B cell (primary cell): ENCODE data around the gene NUDT21. TPM values are rescaled to one million over a fixed set of nuclear protein-coding genes. Genes with fewer than 3 reads are reported as not detected.

Source experiments
- ATAC-seq: fragments of 200-7000 bp; cut with Tn5 transposase; one replicate; pipeline ENCODE4 v1.10.0; 2021; ENCODE audit warnings: low read depth, mild to moderate bottlenecking, moderate number of reproducible peaks, moderate library complexity
- CTCF ChIA-PET: fragments of 350-600 bp; sonication (Branson Sonifier 250); formaldehyde crosslinking; loops from one replicate; lab custom pipeline; 2021; ENCODE audit warnings: antibody characterized with exemption, inconsistent platforms; lab: Charles Lee
- POLR2A ChIA-PET: fragments of 350-600 bp; sonication (Branson Sonifier 250); formaldehyde crosslinking; loops from one replicate; lab custom pipeline; 2021; ENCODE audit warnings: antibody characterized with exemption; lab: Charles Lee
- DNase-seq: peaks from one replicate; pipeline ENCODE4 v3.0.0; 2013
- H2AFZ ChIP-seq: 2 replicates; pipeline ENCODE4 v1.6.1; 2012; ENCODE audit warnings: mild to moderate bottlenecking, low read depth, low read length; ENCODE audit not compliant: insufficient read depth, poor library complexity, severe bottlenecking
- H3K27ac ChIP-seq, 2 donors: 1 replicate in 1 of 2; 2 replicates in 1 of 2; pipeline ENCODE4 v1.5.1; 2012 to 2013; ENCODE audit warnings: low read length in 2 of 2, mild to moderate bottlenecking in 2 of 2, moderate library complexity in 1 of 2
- H3K27me3 ChIP-seq, 4 experiments: fragments of 200-600 bp in 1 of 4; sonication (generic) in 1 of 4; replicated peaks in 1 of 4; 1 replicate in 2 of 4; 2 replicates in 2 of 4; pipeline versions ENCODE4 v1.6.1 to v1.7.0; 2013 to 2016; ENCODE audit warnings: low read length in 3 of 4, mild to moderate bottlenecking in 2 of 4, mixed read lengths in 1 of 4, moderate library complexity in 1 of 4; ENCODE audit not compliant: insufficient read depth in 4 of 4, control insufficient read depth in 3 of 4; ENCODE audit errors: control extremely low read depth in 1 of 4
- H3K36me3 ChIP-seq, 2 experiments: replicated peaks in 1 of 2; 1 replicate in 1 of 2; 2 replicates in 1 of 2; pipeline versions ENCODE4 v1.6.1 to v1.7.1; 2013; ENCODE audit warnings: low read length in 1 of 2; ENCODE audit not compliant: insufficient read depth in 2 of 2, control insufficient read depth in 1 of 2; ENCODE audit errors: control extremely low read depth in 1 of 2, extremely low read depth in 1 of 2
- H3K4me1 ChIP-seq, 2 donors: fragments of 200-600 bp in 1 of 2; sonication (generic) in 1 of 2; 1 replicate in 1 of 2; 2 replicates in 1 of 2; pipeline versions ENCODE4 v1.5.1 to v1.6.1; 2013 to 2017; ENCODE audit warnings: low read length in 2 of 2; ENCODE audit not compliant: control insufficient read depth in 2 of 2, insufficient read depth in 2 of 2
- H3K4me2 ChIP-seq: replicated peaks from 2 replicates; pipeline ENCODE3; 2012; ENCODE audit warnings: mild to moderate bottlenecking, low read depth, low read length; ENCODE audit not compliant: poor library complexity, severe bottlenecking
- H3K4me3 ChIP-seq, 5 experiments: fragments of 200-600 bp in 1 of 5; sonication (generic) in 1 of 5; 1 replicate in 3 of 5; 2 replicates in 2 of 5; pipeline versions ENCODE4 v1.5.1 to v1.7.0; 2011 to 2016; ENCODE audit warnings: low read length in 4 of 5, mild to moderate bottlenecking in 4 of 5, low read depth in 2 of 5, control low read depth in 1 of 5, moderate library complexity in 1 of 5; ENCODE audit not compliant: insufficient read depth in 1 of 5; ENCODE audit errors: control extremely low read depth in 1 of 5, extremely low read depth in 1 of 5
- H3K79me2 ChIP-seq: fragments of 200-600 bp; sonication (generic); one replicate; pipeline ENCODE4 v1.6.0; 2016; ENCODE audit warnings: low read length; ENCODE audit not compliant: control insufficient read depth, insufficient read depth
- H3K9ac ChIP-seq: fragments of 200-600 bp; sonication (generic); 2 replicates; pipeline ENCODE4 v1.6.1; 2017; ENCODE audit warnings: mild to moderate bottlenecking, low read length, moderate library complexity
- H3K9me3 ChIP-seq, 3 donors: one replicate each; pipeline versions ENCODE4 v1.6.1 to v1.7.1; 2013; ENCODE audit warnings: low read length in 2 of 3; ENCODE audit not compliant: control insufficient read depth in 2 of 3, insufficient read depth in 1 of 3; ENCODE audit errors: control extremely low read depth in 1 of 3
- H4K20me1 ChIP-seq: 2 replicates; pipeline ENCODE4 v1.6.0; 2012; ENCODE audit warnings: mild to moderate bottlenecking, low read length; ENCODE audit not compliant: insufficient read depth, control insufficient read depth, poor library complexity, severe bottlenecking
- H3K27ac Mint-ChIP-seq: one replicate; pipeline ENCODE4 v1.8.0; 2021; ENCODE audit warnings: mixed read lengths
- H3K27me3 Mint-ChIP-seq: one replicate; pipeline ENCODE4 v1.8.0; 2021; ENCODE audit warnings: mixed read lengths
- H3K4me1 Mint-ChIP-seq: one replicate; pipeline ENCODE4 v1.8.0; 2021; ENCODE audit warnings: mixed read lengths
- H3K4me3 Mint-ChIP-seq: one replicate; pipeline ENCODE4 v1.8.0; 2021; ENCODE audit warnings: mixed read lengths
- H3K9me3 Mint-ChIP-seq: one replicate; pipeline ENCODE4 v1.8.0; 2022; ENCODE audit warnings: mixed read lengths; ENCODE audit not compliant: insufficient read depth
- EZH2 ChIP-seq: IDR thresholded peaks from 2 replicates; pipeline ENCODE4 v1.6.1; 2012; ENCODE audit warnings: borderline replicate concordance, low read depth, mild to moderate bottlenecking, moderate library complexity, low read length; ENCODE audit not compliant: insufficient read depth, poor library complexity, severe bottlenecking
- WGBS: methylation state at CpG from one replicate; pipeline ENCODE4 v1.1.5; 2013; ENCODE audit warnings: missing lambda C conversion rate; ENCODE audit not compliant: insufficient coverage; 5-methylcytosine and 5-hydroxymethylcytosine counted together
- intact Hi-C: fragments of 100-400 bp; cut with micrococcal nuclease; formaldehyde crosslinking; loops from one replicate; pipeline ENCODE4 v1.10.0; 2022
- polyA plus RNA-seq: library from polyadenylated mRNA; depleted of rRNA; stranded (reverse); fragments of >200 nt; gene quantifications from 2 replicates; pipeline ENCODE4 v1.2.3, GENCODE V29; 2012
- total RNA-seq, 2 donors: library from RNA; stranded (reverse); fragments of 120-200 nt in 1 of 2; gene quantifications; 1 replicate in 1 of 2; 2 replicates in 1 of 2; pipeline versions ENCODE4 v1.2.3 to v1.2.4, GENCODE V29; 2013 to 2022
- TF ChIP-seq, protein P1 (sequence below): fragments of 200-600 bp; IDR thresholded peaks from one replicate; pipeline ENCODE4 v1.8.0; 2022; ENCODE audit warnings: antibody characterized with exemption, mild to moderate bottlenecking

Gene NUDT21
- total and polyA plus RNA-seq, 2 donors (not counting 1 experiment from before 2014, with no cell fraction given) = 27.3 to 89.4 TPM

DNA sequence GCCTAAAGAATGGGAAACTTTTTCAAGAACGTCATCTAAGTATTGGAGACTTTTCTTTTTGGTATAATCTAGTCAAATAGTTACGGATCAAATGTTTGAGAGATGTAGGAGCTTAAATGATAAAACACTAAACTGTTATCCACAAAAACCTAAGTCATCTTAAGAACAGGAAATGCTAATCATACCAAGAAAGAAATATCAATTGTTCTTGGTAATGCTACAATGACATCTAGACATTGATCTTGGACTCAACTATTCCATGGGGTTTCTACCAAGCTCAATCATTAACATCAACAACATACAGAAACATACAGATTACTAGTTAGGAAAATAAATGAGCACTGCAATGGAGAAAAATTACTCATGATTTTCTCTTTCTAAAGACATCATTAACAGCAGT is 3.8 kb downstream of the NUDT21 start:
- Histone ChIP-seq H3K36me3 (peaks cover 5 to 27% of the 10 kb centered on the region in 2 experiments), H4K20me1 (peaks cover 14% of the 10 kb centered on the region), H3K9me3 (no peaks in the 10 kb centered on the region), H3K4me2 (no peak overlapping the region), H3K9ac (no peak overlapping the region), H3K79me2 (peaks cover 74% of the 10 kb centered on the region), H3K4me3 (no peak overlapping the region), H2AFZ (no peak overlapping the region), H3K27me3 (no peaks in the 10 kb centered on the region), H3K27ac (no peak overlapping the region), H3K4me1 (peaks cover 19 to 22% of the 10 kb centered on the region in 2 donors)
- POLR2A ChIA-PET = no interaction called here
- ATAC-seq (no peak), DNase-seq (no peak)
- H3K27ac Mint-ChIP-seq = no peak overlapping the region
- TF ChIP-seq EZH2 = no peak
- TF ChIP-seq, protein P1, sequence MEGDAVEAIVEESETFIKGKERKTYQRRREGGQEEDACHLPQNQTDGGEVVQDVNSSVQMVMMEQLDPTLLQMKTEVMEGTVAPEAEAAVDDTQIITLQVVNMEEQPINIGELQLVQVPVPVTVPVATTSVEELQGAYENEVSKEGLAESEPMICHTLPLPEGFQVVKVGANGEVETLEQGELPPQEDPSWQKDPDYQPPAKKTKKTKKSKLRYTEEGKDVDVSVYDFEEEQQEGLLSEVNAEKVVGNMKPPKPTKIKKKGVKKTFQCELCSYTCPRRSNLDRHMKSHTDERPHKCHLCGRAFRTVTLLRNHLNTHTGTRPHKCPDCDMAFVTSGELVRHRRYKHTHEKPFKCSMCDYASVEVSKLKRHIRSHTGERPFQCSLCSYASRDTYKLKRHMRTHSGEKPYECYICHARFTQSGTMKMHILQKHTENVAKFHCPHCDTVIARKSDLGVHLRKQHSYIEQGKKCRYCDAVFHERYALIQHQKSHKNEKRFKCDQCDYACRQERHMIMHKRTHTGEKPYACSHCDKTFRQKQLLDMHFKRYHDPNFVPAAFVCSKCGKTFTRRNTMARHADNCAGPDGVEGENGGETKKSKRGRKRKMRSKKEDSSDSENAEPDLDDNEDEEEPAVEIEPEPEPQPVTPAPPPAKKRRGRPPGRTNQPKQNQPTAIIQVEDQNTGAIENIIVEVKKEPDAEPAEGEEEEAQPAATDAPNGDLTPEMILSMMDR = no peak
- H3K4me1 Mint-ChIP-seq = peaks cover 31% of the 10 kb centered on the region
- no peaks in the 10 kb centered on the region for H3K27me3 Mint-ChIP-seq
- H3K9me3 Mint-ChIP-seq = no peaks in the 10 kb centered on the region
- intact Hi-C loops = no loop called here
- H3K4me3 Mint-ChIP-seq = no peak overlapping the region
- WGBS = no CpG with 5 or more reads among the region's 2 CpGs
- CTCF ChIA-PET = interaction anchor here (0.7 kb wide), 1 partner anchor 45 kb away, joined by 3 read pairs; no protein-coding TSS in a partner anchor

GRCh38 chr16:56438038-56438437 is 13.1 kb downstream of the NUDT21 start:
- POLR2A ChIA-PET = no interaction called here
- CTCF ChIA-PET = no interaction called here
- no peak overlapping the region for H3K4me3 Mint-ChIP-seq
- Histone ChIP-seq H3K4me1 (no peaks in the 10 kb centered on the region), H3K79me2 (peaks cover 8% of the 10 kb centered on the region), H3K27ac (no peak overlapping the region), H4K20me1 (no peaks in the 10 kb centered on the region), H3K9ac (no peak overlapping the region), H3K4me3 (no peak overlapping the region), H3K36me3 (peaks cover 1 to 58% of the 10 kb centered on the region in 2 experiments), H3K9me3 (no peaks in the 10 kb centered on the region), H3K27me3 (no peaks in the 10 kb centered on the region), H2AFZ (no peak overlapping the region), H3K4me2 (no peak overlapping the region)
- no peaks in the 10 kb centered on the region for H3K4me1 Mint-ChIP-seq
- H3K27me3 Mint-ChIP-seq = no peaks in the 10 kb centered on the region
- no peak overlapping the region for H3K27ac Mint-ChIP-seq
- DNase-seq = no peak
- intact Hi-C loops = no loop called here
- no peak for TF ChIP-seq EZH2
- TF ChIP-seq, protein P1 = no peak
- 100% methylated on average over 1 of the region's 1 CpG for WGBS
- H3K9me3 Mint-ChIP-seq = no peaks in the 10 kb centered on the region
- no peak for ATAC-seq
